Thoracic aorta (tissue), 2 donors: Measurements from ENCODE around the gene ARTN. TPM values are rescaled to one million over a fixed set of nuclear protein-coding genes. Genes with fewer than 3 reads are reported as not detected.

Source experiments
- ATAC-seq: fragments of 150-250 bp; one replicate; pipeline ENCODE4 v1.8.0; 2017; ENCODE audit warnings: low read depth; ENCODE audit not compliant: insufficient number of reproducible peaks, low FRiP score
- DNase-seq: peaks from one replicate; pipeline ENCODE4 v3.0.0-alpha.2; 2020; ENCODE audit warnings: low spot score
- H3K27ac ChIP-seq, 2 donors: fragments of 200-600 bp; sonication (generic); 1 replicate in 1 of 2; 2 replicates in 1 of 2; pipeline ENCODE4 v1.5.1; 2016; ENCODE audit warnings: mild to moderate bottlenecking in 2 of 2, moderate library complexity in 2 of 2
- H3K27me3 ChIP-seq: fragments of 200-600 bp; sonication (generic); replicated peaks from 2 replicates; pipeline ENCODE4 v1.6.0; 2016; ENCODE audit warnings: mild to moderate bottlenecking; ENCODE audit not compliant: insufficient read depth
- H3K36me3 ChIP-seq: fragments of 200-600 bp; sonication (generic); one replicate; pipeline ENCODE4 v1.5.1; 2016
- H3K4me1 ChIP-seq, 2 donors: fragments of 200-600 bp; sonication (generic); 1 replicate in 1 of 2; 2 replicates in 1 of 2; pipeline versions ENCODE4 v1.5.1 to v1.6.0; 2016; ENCODE audit warnings: low read depth in 2 of 2, mild to moderate bottlenecking in 1 of 2; ENCODE audit not compliant: control insufficient read depth in 1 of 2
- H3K4me3 ChIP-seq: fragments of 200-600 bp; sonication (generic); 2 replicates; pipeline ENCODE4 v1.5.1; 2016; ENCODE audit warnings: mild to moderate bottlenecking
- H3K9me3 ChIP-seq: fragments of 200-600 bp; sonication (generic); 2 replicates; pipeline ENCODE4 v1.5.1; 2016
- total RNA-seq, 2 donors: library from RNA; depleted of rRNA; stranded (reverse); fragments of >200 nt; gene quantifications; one replicate each; pipeline versions ENCODE4 v1.1.0 to v1.2.3, GENCODE V29; 2016
- TF ChIP-seq, protein P1 (sequence below): fragments of 200-600 bp; sonication (generic); IDR thresholded peaks from one replicate; pipeline ENCODE4 v1.5.1; 2019; ENCODE audit warnings: antibody characterized with exemption

ARTN gene
- total RNA-seq, 2 donors from 2014 or later, result 3.8 to 6.1 TPM

DNA sequence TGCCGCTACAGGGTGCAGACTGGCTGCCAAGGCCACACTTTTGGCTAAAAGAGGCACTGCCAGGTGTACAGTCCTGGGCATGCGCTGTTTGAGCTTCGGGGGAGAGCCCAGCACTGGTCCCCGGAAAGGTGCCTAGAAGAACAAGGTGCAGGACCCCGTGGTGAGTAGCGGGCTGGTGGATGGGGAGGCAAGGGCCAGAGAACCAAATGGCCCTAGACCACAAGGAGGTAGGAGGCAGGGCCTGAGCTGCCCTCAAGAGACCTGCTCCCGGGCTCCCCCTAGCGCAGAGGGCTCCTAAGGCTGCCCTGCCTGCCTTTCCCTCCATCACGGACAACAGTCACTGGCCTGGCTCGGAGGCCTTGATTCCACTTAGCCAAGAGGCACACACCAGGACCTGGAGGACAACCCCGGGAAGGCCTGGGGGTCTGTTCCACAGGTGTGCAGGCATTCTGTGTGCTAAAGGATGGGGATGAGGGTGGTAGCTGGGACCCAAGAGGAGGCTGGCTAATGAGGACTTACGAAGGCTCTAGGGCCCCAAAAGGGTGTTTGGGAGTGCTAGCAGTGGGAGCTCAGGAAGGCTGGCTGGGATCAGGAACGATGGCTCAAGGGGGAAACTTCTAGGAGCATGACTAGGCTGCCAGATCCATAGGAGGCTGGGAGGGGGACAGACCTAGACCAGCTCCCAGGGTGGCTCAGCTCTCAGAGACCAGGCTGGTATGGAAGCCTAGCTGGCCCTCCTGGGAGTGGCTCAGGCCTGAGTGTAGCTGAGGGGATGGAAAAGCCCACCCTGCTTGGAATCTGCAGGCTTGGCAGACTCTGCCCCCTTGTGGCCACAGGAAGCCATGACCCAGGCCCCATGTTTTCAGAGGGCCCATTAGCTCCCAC, 742 bp downstream of the ARTN start:
- Histone ChIP-seq H3K4me1 (peaks cover 15 to 20% of the 10 kb centered on the region in 2 donors), H3K27me3 (no peaks in the 10 kb centered on the region), H3K27ac (no peak overlapping the region), H3K9me3 (no peaks in the 10 kb centered on the region), H3K4me3 (peak overlapping the region; percentile 73), H3K36me3 (no peaks in the 10 kb centered on the region)
- ATAC-seq, result no peak
- no peak for DNase-seq
- TF ChIP-seq, protein P1, sequence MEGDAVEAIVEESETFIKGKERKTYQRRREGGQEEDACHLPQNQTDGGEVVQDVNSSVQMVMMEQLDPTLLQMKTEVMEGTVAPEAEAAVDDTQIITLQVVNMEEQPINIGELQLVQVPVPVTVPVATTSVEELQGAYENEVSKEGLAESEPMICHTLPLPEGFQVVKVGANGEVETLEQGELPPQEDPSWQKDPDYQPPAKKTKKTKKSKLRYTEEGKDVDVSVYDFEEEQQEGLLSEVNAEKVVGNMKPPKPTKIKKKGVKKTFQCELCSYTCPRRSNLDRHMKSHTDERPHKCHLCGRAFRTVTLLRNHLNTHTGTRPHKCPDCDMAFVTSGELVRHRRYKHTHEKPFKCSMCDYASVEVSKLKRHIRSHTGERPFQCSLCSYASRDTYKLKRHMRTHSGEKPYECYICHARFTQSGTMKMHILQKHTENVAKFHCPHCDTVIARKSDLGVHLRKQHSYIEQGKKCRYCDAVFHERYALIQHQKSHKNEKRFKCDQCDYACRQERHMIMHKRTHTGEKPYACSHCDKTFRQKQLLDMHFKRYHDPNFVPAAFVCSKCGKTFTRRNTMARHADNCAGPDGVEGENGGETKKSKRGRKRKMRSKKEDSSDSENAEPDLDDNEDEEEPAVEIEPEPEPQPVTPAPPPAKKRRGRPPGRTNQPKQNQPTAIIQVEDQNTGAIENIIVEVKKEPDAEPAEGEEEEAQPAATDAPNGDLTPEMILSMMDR, result peak; percentile 88

DNA sequence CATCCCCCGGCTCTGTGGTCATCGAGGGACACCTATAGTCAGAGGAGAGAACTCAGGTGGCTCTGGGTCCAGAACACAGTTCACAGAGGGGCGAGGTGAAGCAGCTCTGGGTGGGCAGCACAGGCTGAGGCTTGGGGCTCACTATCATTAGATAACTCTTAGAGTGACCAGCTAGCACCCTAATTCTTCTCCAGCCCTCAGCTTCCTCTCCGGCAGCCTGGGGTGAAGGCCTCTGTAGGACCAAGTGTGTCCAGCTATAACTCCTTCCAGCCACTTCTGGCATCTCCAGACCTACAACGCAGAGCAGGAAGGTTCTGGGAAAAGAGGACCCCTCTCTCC, 1.4 kb downstream of the ARTN start:
- H3K4me1 ChIP-seq, result peaks cover 15 to 20% of the 10 kb centered on the region in 2 donors
- TF ChIP-seq, protein P1, result no peak
- ATAC-seq (no peak), DNase-seq (no peak)
- no peaks in the 10 kb centered on the region for H3K27me3 ChIP-seq
- H3K27ac ChIP-seq, result no peak overlapping the region
- no peak overlapping the region for H3K4me3 ChIP-seq
- H3K36me3 ChIP-seq, result no peaks in the 10 kb centered on the region
- no peaks in the 10 kb centered on the region for H3K9me3 ChIP-seq

DNA sequence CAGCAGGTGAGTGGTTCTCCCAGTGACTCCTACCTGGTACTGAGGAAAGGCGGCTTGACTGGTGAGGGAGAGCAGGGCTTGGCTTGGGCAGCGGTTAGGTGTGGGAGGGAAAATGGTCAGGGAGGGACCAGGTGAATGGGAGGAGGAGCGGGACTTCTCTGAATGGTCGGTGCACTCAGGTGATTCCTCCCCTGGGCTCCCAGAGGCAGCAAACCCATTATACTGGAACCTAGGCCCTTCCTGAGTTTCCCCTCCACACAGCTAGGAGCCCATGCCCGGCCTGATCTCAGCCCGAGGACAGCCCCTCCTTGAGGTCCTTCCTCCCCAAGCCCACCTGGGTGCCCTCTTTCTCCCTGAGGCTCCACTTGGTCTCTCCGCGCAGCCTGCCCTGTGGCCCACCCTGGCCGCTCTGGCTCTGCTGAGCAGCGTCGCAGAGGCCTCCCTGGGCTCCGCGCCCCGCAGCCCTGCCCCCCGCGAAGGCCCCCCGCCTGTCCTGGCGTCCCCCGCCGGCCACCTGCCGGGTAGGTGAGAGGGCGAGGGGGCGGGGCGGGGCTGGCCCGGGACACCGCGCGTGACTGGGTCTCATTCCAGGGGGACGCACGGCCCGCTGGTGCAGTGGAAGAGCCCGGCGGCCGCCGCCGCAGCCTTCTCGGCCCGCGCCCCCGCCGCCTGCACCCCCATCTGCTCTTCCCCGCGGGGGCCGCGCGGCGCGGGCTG, 2.3 kb downstream of the ARTN start:
- no peaks in the 10 kb centered on the region for H3K9me3 ChIP-seq
- ATAC-seq (no peak), DNase-seq (no peak)
- H3K36me3 ChIP-seq, result no peaks in the 10 kb centered on the region
- peaks cover 15 to 20% of the 10 kb centered on the region in 2 donors for H3K4me1 ChIP-seq
- TF ChIP-seq, protein P1, result no peak
- H3K4me3 ChIP-seq, result peak overlapping the region; percentile 69
- H3K27me3 ChIP-seq, result no peaks in the 10 kb centered on the region
- no peak overlapping the region for H3K27ac ChIP-seq

DNA sequence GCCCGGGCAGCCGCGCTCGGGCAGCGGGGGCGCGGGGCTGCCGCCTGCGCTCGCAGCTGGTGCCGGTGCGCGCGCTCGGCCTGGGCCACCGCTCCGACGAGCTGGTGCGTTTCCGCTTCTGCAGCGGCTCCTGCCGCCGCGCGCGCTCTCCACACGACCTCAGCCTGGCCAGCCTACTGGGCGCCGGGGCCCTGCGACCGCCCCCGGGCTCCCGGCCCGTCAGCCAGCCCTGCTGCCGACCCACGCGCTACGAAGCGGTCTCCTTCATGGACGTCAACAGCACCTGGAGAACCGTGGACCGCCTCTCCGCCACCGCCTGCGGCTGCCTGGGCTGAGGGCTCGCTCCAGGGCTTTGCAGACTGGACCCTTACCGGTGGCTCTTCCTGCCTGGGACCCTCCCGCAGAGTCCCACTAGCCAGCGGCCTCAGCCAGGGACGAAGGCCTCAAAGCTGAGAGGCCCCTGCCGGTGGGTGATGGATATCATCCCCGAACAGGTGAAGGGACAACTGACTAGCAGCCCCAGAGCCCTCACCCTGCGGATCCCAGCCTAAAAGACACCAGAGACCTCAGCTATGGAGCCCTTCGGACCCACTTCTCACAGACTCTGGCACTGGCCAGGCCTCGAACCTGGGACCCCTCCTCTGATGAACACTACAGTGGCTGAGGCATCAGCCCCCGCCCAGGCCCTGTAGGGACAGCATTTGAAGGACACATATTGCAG, 3.0 kb downstream of the ARTN start:
- Histone ChIP-seq H3K27me3 (no peaks in the 10 kb centered on the region), H3K36me3 (no peaks in the 10 kb centered on the region), H3K4me1 (peaks cover 15 to 20% of the 10 kb centered on the region in 2 donors), H3K4me3 (peak overlapping the region; percentile 55), H3K27ac (no peak overlapping the region), H3K9me3 (no peaks in the 10 kb centered on the region)
- ATAC-seq, result no peak
- DNase-seq, result no peak
- TF ChIP-seq, protein P1, result no peak
